Embryonic facial prominence (tissue), 1 donor: ENCODE measurements around the gene GPX3.

Experiments
- DNase-seq: peaks from one replicate; pipeline ENCODE4 v3.0.0-alpha.2; 2016; ENCODE audit errors: extremely low spot score

Gene GPX3

GRCh38 chr5:151014680-151015343 lies 5.6 kb upstream of the GPX3 start:
- DNase-seq = no peak

- DNase-seq = no peak
These were observed 4.3 kb upstream of the GPX3 start for GRCh38 chr5:151015974-151016587.

- DNase-seq = no peak
These were observed 3.7 kb upstream of the GPX3 start for GRCh38 chr5:151016700-151017099.

GRCh38 chr5:151017897-151018296 lies 2.5 kb upstream of the GPX3 start:
- no peak for DNase-seq

GRCh38 chr5:151018846-151019245 lies 1.5 kb upstream of the GPX3 start:
- no peak for DNase-seq

- DNase-seq = no peak
These were observed 1.1 kb upstream of the GPX3 start for GRCh38 chr5:151019331-151019730.

GRCh38 chr5:151021746-151022145 lies 1.4 kb downstream of the GPX3 start:
- DNase-seq = no peak

GRCh38 chr5:151022511-151023018 lies 2.2 kb downstream of the GPX3 start:
- DNase-seq = no peak

- DNase-seq = no peak
These were observed 2.7 kb downstream of the GPX3 start for GRCh38 chr5:151023047-151023615.

GRCh38 chr5:151023651-151024050 lies 3.3 kb downstream of the GPX3 start:
- DNase-seq = no peak

- DNase-seq = no peak
These were observed 4.3 kb downstream of the GPX3 start for GRCh38 chr5:151024440-151025249.

- DNase-seq = no peak
These were observed 4.8 kb downstream of the GPX3 start for GRCh38 chr5:151025250-151025606.

- no peak for DNase-seq
These were observed 5.7 kb downstream of the GPX3 start for GRCh38 chr5:151026088-151026487.

GRCh38 chr5:151026679-151027078 lies 6.3 kb downstream of the GPX3 start:
- DNase-seq = no peak

- DNase-seq = no peak
These were observed 7.6 kb downstream of the GPX3 start for GRCh38 chr5:151027961-151028479.

- no peak for DNase-seq
These were observed 8.3 kb downstream of the GPX3 start for GRCh38 chr5:151028717-151029116.

- no peak for DNase-seq
These were observed 9.0 kb downstream of the GPX3 start for GRCh38 chr5:151029179-151030055.

GRCh38 chr5:151030056-151030336 lies 9.6 kb downstream of the GPX3 start:
- DNase-seq = no peak

GRCh38 chr5:151030379-151030778 lies 10.0 kb downstream of the GPX3 start:
- no peak for DNase-seq

- no peak for DNase-seq
These were observed 11.2 kb downstream of the GPX3 start for GRCh38 chr5:151031554-151031953.

GRCh38 chr5:151033217-151033934 lies 13.0 kb downstream of the GPX3 start:
- DNase-seq = no peak
